HG03139 (cell line): Measurements from ENCODE around the gene CLEC18C.
"Not testable (repeated sequence)": the region's sequence is repeated elsewhere in the genome, so short reads cannot be mapped to it uniquely, and the experiment has no call there.

Source experiments
- ATAC-seq: cut with Tn5 transposase; IDR thresholded peaks from one replicate; pipeline ENCODE4 v1.9.1; 2021; ENCODE audit not compliant: unreplicated experiment

CLEC18C gene

DNA sequence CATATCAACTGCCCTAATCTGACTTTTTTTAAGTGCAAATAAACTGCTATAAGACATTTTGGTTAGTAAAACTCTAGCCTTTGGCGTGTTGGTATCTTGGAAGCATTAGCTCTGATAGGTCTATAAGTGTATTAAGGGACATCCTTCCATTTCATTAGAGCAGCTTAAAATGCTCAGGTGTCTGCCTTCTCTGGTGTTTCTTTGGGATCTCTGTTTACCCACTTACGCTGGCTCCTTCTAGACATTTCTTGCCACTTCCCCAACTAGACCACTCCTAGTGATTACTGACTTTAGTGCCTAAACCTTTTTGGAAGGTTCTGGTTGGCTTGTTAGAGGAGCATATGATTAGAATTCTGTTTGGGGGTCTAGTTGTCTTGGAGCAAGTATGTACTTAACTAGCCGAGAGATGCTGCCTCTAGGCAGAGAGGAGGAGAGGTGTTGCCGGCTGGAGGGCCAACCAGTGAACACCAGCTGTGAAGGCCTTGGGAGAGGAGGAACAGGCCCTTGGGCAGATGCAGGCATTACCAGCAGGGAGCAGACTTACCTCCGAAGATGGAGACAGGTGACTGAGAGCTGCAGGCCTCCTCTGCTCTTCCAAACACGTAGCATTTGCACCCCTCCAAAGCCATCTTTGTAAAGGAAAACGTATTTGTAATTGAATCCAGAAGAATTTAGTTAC, 15.2 kb upstream of the CLEC18C start:
- ATAC-seq: no peak

DNA sequence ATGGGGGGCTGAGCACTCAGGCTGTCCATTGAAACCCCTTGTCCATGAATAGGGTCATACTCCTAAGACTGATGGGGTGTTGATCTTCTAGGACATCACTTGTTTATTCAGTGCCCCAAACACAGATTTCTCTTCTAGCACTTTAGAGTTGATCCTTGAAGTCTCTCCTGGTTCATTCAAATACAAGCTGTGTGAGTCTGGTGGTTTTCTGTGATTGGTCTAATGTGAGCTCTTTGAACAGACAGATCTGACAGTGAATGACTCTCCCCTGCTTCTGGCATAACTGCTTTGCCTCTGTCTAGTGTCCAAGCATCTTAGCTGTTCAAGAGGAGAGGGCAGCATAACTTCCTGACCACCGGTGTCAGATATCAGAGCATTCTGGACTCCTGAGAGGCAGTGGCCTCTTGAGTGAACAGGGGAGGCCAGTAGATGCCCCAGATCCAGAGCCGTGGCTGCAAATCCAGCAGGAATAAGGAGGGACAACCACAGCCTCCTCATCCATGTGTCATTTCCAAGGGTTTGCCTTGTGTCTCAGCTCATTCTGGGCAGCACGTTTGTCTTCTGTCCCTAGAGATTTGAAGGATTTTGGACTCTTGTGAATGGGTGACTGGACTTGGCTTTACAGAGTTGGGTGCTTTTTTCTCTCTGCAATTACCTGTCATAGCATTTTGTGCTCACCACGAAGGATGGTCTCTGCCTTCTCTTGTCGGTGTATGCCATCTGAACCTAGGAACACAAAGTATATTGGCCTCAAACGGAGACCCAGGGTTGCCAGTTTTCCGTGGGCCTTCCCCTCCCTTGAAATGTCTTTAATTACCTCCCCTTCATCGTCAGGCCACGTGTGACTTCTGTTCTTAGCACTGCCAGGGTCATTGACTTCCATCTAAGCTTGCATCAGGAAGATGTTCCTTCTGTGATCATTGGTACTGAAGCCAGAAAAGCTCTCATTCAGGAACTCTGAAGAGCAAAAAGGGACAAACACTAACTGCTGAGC, 13.9 kb upstream of the CLEC18C start:
- no peak for ATAC-seq

DNA sequence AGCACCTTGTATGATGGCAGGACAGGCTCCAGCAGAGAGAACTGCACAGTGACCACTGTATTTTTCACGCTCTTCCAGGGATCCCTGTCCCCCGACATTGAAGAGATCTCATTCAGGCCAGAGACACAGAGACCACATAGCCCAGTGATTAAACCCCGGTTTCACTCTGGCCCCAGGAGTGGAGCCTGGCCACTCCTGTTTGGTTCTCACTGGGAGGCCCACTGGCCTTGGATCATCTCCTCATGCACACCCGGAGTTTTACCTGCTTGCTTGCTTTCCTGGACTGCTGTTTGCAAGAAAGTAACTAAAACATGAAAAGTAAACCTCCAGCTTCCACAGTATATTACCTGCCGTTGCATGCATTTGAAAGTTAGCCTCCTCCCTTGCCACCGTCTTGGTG, 13.2 kb upstream of the CLEC18C start:
- no peak for ATAC-seq

DNA sequence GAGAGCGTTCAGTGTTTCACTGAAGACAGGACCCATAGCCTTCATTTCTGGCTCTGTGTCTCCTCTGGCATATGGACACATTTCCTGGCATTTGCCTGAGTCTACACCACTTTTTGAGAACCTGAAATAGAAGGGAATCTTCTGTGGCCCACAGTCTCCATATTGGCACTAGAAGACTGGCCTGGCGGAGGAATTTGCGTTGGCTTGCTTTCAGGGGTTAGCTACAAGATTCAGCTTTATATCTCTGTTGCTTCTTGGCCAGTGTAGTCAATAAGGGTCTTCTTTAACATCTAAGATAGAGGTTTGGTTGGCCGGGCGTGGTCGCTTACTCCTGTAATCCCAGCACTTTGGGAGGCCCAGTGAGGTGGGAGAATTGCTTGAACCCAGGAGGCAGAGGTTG, 12.8 kb upstream of the CLEC18C start:
- no peak for ATAC-seq

DNA sequence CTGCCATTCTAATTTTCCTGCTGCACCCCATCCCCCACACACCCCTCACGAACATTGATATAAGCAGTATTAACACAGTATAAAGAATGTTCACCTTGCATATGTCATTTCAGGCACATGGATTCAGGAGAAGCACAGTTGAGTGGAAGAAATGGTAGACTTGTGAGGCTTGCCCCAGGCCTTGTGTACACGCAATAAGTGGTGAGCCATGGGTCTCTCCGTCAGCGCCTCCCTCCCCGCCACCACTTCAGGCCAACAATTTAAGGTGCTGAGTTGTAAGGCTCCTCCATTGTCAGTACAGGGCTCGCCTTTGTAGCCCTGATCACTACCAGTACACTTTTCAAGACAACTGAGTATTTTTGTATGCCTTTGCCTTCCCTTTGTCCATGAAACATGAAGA, 12.2 kb upstream of the CLEC18C start:
- no peak for ATAC-seq

- no peak for ATAC-seq
Measured at GRCh38 chr16:70162041-70162451, 11.5 kb upstream of the CLEC18C start.

DNA sequence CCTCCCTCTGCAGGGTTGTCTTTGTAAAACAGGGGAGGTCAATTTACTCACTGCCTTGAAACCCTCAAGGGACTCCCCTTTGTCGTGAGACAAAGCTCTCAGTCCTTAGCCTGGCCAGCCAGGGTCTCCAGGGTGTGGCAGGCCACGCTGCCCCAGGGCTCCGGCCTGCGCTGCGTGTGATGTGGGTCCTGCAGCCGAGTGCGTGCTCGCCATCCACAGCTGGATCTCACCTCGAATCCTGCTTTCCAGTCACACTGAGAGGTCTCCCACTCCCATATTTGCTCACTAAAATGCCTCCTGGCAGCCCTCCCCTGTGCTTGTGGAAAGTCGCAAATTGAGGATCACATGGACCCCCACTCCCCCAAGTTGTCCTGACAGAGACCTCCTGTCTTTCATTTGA, 10.0 kb upstream of the CLEC18C start:
- no peak for ATAC-seq

GRCh38 chr16:70166688-70167087, 6.9 kb upstream of the CLEC18C start:
- ATAC-seq: not testable (repeated sequence)

DNA sequence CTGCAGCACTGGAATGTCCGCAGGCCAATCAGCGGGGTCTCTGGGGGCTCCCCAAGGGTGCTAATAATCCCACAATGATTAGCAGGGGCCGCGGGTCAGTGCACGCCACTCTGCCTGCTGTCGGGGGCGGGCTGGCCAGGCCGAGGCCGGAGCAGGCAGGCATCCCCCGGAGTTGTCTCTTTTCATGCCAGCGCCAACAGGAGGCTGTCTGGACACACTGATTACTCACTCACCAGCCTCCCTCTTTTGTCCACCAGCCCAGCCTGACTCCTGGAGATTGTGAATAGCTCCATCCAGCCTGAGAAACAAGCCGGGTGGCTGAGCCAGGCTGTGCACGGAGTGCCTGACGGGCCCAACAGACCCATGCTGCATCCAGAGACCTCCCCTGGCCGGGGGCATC, 329 bp downstream of the CLEC18C start:
- ATAC-seq: not testable (repeated sequence)

DNA sequence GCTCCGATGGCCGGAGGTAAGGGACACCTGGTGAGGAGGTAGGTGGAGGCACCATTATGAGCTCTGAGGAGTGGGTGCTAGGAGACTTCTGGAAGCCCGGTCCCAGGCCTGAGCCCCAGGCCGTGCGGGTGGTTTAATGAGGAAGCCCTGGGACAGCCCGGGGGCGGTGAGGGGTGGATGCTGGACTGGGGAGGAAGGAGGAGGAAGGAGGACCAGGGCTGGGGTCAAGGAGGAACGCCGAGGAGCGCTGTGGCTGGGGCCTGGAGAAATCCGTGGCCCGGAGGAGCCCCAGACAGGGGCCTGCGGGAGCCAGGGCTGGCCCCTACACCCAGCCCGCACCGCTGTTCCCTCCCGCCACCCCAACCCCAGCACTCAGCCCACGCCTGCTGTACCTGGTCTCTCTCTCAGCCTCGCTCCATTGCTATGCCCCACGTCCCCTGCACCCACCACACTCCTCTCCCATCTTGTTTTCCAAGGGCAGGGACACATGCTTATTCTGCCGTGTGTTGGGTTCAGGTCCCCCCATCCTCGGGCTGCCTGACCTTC, 873 bp downstream of the CLEC18C start:
- not testable (repeated sequence) for ATAC-seq

DNA sequence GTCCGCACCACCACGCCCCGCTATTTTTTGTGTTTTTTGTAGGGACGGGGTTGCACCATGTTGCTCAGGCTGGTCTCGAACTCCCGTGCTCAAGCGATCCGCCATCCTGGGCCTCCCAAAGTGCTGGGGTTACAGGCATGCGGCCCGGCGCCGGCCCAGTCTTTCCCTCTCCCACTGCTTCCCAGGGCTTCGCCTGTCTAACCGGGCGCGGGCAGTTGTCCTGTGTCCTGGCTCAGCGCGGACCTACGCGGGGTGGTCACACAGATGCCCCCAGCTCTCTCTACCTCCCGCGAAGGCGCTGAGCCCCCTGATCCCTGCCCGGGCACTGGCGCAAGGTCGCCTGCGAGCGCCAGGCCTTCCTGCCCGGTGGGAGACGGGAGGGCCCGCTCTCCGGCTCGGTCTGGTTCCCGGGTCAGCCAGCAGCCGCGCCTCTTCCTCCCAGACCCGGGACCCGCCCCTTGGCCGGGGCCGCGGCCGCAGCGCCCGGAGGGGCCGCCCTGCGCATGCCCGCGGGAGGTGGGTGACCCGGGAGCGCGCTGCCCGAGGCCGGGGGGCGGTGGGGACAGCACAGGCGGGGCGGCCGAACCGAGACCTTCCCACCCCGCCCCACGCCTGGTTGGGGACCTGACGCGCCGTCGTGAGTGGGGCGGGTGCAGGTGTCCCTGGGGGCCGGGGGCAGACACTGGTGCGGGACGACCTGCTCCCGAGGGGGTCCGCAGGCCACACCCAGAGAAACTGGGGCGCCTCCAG, 14.4 kb downstream of the CLEC18C start:
- not testable (repeated sequence) for ATAC-seq

DNA sequence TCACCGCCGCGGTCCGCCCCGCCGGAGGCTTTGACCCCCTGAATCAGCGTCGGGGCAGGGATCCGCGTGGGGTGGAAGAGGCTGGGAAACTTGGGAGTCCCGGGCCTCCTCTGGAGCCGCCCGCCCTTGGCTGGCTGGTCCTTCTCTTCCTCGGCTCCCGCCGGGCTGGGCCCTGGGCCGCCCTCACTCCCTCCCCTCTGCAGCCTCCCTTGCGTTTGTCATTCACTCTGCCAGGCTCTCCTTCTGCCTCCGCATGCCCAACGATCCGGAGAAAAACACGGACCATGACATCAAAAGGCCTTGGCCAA, 15.0 kb downstream of the CLEC18C start:
- ATAC-seq: not testable (repeated sequence)

GRCh38 chr16:70190574-70190973, 17.0 kb downstream of the CLEC18C start:
- not testable (repeated sequence) for ATAC-seq

DNA sequence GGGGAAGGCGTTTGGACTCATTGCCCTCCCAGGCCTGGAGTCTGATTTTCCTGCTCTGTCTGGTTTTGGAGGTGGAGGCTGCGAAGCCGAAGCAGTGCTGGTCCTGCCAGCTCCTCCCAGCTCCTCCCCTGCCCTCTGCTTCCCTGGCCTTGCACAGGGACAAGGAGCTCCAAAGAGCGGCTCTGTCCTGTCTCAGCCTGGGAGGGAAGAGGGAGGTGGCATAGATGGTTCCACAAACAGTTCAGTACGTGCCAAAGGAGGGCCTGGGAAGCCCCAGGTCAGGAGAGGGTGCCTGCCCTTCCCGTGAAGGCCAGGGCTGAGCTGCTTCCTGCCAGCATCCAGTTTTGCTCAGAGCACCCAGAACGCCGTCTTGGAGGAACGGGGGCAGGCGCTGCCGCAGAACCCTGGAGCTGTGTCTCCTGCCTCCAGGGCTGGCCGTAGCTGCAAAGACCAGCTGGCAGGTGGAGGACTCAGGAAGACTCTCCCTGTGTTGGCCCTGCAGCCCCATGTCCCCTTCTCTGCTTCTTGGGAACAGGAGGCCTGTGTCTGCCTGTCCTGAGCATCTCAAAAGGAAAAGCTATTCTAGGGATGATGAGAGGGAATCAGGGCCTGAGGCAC, 23.2 kb downstream of the CLEC18C start:
- not testable (repeated sequence) for ATAC-seq

- not testable (repeated sequence) for ATAC-seq
Measured at GRCh38 chr16:70197611-70198010, 24.0 kb downstream of the CLEC18C start.

DNA sequence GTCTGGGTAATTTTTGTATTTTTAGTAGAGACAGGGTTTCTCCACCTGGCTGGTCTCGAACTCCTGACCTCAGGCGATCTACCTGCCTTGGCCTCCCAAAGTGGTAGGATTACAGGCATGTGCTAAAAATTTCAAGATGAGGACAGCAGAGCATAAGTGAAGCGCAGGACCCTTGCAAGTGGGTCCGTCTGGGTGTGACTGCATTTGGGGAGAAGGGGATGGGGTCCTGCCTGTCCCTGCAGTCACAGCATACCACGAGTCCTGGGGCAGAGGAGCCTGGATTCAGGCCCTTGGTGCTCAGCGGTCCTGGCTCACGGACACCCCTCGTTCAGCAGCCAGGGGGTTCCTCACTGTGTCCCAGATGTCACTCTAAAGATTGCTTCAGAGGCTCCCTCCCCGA, 24.6 kb downstream of the CLEC18C start:
- not testable (repeated sequence) for ATAC-seq

DNA sequence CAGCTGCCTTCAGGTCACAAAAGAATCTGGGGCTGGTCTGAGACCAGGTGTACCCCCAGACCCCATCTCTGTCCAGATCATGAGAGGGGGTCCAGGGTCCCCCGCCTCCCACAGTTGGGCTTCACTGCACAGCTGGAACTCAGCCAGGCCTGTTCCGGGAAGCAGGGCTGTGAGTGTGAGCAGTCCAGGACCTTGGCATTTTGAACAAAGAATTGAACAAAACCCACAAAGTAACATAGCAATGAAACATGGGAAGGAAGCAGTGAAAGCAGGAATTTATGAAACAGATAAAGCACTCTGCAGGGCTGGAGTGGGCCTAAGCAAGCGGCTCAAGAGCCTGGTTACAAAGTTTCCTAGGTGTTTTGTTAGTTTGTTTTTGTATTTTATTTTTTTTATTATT, 25.1 kb downstream of the CLEC18C start:
- ATAC-seq: not testable (repeated sequence)

GRCh38 chr16:70199170-70199569, 25.6 kb downstream of the CLEC18C start:
- ATAC-seq: not testable (repeated sequence)

DNA sequence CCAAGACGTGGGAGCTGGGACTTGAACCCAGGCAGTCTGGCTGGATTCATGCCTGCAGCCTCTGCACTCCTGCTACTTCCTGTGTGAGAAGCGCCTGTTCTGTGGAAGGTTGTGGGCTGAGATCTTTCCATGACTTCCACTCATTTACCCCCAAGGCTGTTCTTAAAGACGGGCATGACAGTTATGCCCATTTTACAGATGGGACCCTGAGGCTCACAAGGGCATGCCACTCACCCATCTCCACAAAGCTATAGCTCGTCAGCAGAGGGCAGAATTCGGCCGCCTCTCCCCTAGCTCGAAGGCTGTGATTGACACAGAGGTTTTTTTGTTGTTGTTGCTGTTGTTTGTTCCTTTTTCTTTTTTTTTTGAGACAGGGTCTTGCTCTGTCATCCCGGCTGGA, 26.5 kb downstream of the CLEC18C start:
- not testable (repeated sequence) for ATAC-seq

DNA sequence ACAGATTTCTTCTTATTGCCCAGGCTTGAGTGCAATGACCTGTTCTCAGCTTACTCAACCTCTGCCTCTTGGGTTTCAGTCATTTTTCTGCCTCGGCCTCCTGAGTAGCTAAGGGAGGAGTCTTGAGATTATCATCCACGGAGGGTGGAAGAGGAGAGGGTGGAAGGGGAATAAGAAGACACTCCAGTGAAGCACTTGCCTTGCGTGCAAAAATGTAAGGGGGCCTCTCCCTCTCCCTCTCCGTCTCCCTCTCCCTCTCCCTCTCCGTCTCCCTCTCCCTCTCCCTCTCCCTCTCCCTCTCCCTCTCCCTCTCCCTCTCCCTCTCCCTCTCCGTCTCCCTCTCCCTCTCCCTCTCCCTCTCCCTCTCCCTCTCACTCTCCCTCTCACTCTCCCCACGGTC, 29.9 kb downstream of the CLEC18C start:
- ATAC-seq: not testable (repeated sequence)

DNA sequence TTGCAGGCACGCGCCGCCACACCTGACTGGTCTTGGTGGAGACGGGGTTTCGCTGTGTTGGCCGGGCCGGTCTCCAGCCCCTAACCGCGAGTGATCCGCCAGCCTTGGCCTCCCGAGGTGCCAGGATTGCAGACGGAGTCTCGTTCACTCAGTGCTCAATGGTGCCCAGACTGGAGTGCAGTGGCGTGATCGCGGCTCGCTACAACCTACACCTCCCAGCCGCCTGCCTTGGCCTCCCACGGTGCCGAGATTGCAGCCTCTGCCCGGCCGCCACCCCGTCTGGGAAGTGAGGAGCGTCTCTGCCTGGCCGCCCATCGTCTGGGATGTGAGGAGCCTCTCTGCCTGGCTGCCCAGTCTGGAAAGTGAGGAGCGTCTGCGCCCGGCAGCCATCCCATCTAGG, 30.4 kb downstream of the CLEC18C start:
- ATAC-seq: not testable (repeated sequence)
